GM18505 (cell line): ENCODE measurements around the gene NUP62.
"Not testable (repeated sequence)": the region's sequence is repeated elsewhere in the genome, so short reads cannot be mapped to it uniquely, and the experiment has no call there.

Experiments
- ATAC-seq: cut with Tn5 transposase; IDR thresholded peaks from one replicate; pipeline ENCODE4 v1.9.1; 2021; ENCODE audit not compliant: unreplicated experiment
- POLR2A ChIP-seq: IDR thresholded peaks from 4 replicates; pipeline ENCODE4 v1.6.1; 2011; ENCODE audit warnings: borderline replicate concordance; ENCODE audit not compliant: insufficient read depth, insufficient read length; ENCODE audit errors: extremely low read depth

Gene NUP62

GRCh38 chr19:49957262-49957915 is 28.1 kb upstream of the NUP62 start:
- no peak for TF ChIP-seq POLR2A
- ATAC-seq, result no peak

GRCh38 chr19:49956115-49956495 is 26.8 kb upstream of the NUP62 start:
- TF ChIP-seq POLR2A, result no peak
- no peak for ATAC-seq

GRCh38 chr19:49954933-49955332 is 25.6 kb upstream of the NUP62 start:
- no peak for TF ChIP-seq POLR2A
- ATAC-seq, result no peak

GRCh38 chr19:49954092-49954829 is 25.0 kb upstream of the NUP62 start:
- no peak for TF ChIP-seq POLR2A
- no peak for ATAC-seq

- ATAC-seq, result no peak
- TF ChIP-seq POLR2A, result no peak
Measured at GRCh38 chr19:49953416-49953815, 24.1 kb upstream of the NUP62 start.

GRCh38 chr19:49952906-49953305 is 23.6 kb upstream of the NUP62 start:
- no peak for ATAC-seq
- no peak for TF ChIP-seq POLR2A

- no peak for ATAC-seq
- no peak for TF ChIP-seq POLR2A
Measured at GRCh38 chr19:49952479-49952836, 23.2 kb upstream of the NUP62 start.

- ATAC-seq, result no peak
- TF ChIP-seq POLR2A, result no peak
Measured at GRCh38 chr19:49951806-49952478, 22.6 kb upstream of the NUP62 start.

GRCh38 chr19:49950956-49951526 is 21.7 kb upstream of the NUP62 start:
- no peak for TF ChIP-seq POLR2A
- no peak for ATAC-seq

- no peak for ATAC-seq
- no peak for TF ChIP-seq POLR2A
Measured at GRCh38 chr19:49950590-49950948, 21.3 kb upstream of the NUP62 start.

GRCh38 chr19:49949742-49950589 is 20.7 kb upstream of the NUP62 start:
- no peak for TF ChIP-seq POLR2A
- no peak for ATAC-seq

GRCh38 chr19:49946415-49946814 is 17.1 kb upstream of the NUP62 start:
- no peak for TF ChIP-seq POLR2A
- ATAC-seq, result no peak

- not testable (repeated sequence) for ATAC-seq
Measured at GRCh38 chr19:49944567-49944966, 15.3 kb upstream of the NUP62 start.
